ENCODE results near the gene FAM78B. TPM values are rescaled to one million over a fixed set of nuclear protein-coding genes. Genes with fewer than 3 reads are reported as not detected.

Gene FAM78B
- total RNA-seq, 1 experiment from 2014 or later = 0.23 TPM

- DNase-seq (ENCODE audit: low read depth) = no peak
Observed at GRCh38 chr1:166164995-166165660, 1.7 kb downstream of the FAM78B start.

GRCh38 chr1:166164646-166164994 is 2.2 kb downstream of the FAM78B start:
- DNase-seq (ENCODE audit: low read depth) = no peak

- no peak for DNase-seq (ENCODE audit: low read depth)
Observed at GRCh38 chr1:166159656-166160055, 7.1 kb downstream of the FAM78B start.

- DNase-seq (ENCODE audit: low read depth) = no peak
Observed at GRCh38 chr1:166156674-166157073, 10.1 kb downstream of the FAM78B start.

GRCh38 chr1:166155108-166155507 is 11.7 kb downstream of the FAM78B start:
- DNase-seq (ENCODE audit: low read depth) = no peak

GRCh38 chr1:166153525-166154314 is 13.1 kb downstream of the FAM78B start:
- DNase-seq (ENCODE audit: low read depth) = no peak

- no peak for DNase-seq (ENCODE audit: low read depth)
Observed at GRCh38 chr1:166152978-166153377, 13.8 kb downstream of the FAM78B start.

- no peak for DNase-seq (ENCODE audit: low read depth)
Observed at GRCh38 chr1:166151804-166152203, 15.0 kb downstream of the FAM78B start.

GRCh38 chr1:166145499-166145898 is 21.3 kb downstream of the FAM78B start:
- DNase-seq (ENCODE audit: low read depth) = no peak

- DNase-seq (ENCODE audit: low read depth) = no peak
Observed at GRCh38 chr1:166141969-166142368, 24.8 kb downstream of the FAM78B start.

GRCh38 chr1:166140251-166140650 is 26.6 kb downstream of the FAM78B start:
- DNase-seq (ENCODE audit: low read depth) = no peak

GRCh38 chr1:166139735-166140134 is 27.1 kb downstream of the FAM78B start:
- DNase-seq (ENCODE audit: low read depth) = no peak

GRCh38 chr1:166136699-166137401 is 30.0 kb downstream of the FAM78B start:
- DNase-seq (ENCODE audit: low read depth) = no peak

GRCh38 chr1:166136222-166136621 is 30.6 kb downstream of the FAM78B start:
- DNase-seq (ENCODE audit: low read depth) = no peak

GRCh38 chr1:166133857-166134256 is 32.9 kb downstream of the FAM78B start:
- DNase-seq (ENCODE audit: low read depth) = no peak

- no peak for DNase-seq (ENCODE audit: low read depth)
Observed at GRCh38 chr1:166133276-166133841, 33.4 kb downstream of the FAM78B start.

GRCh38 chr1:166132496-166132895 is 34.3 kb downstream of the FAM78B start:
- DNase-seq (ENCODE audit: low read depth) = no peak

- DNase-seq (ENCODE audit: low read depth) = no peak
Observed at GRCh38 chr1:166129006-166129405, 37.8 kb downstream of the FAM78B start.

- no peak for DNase-seq (ENCODE audit: low read depth)
Observed at GRCh38 chr1:166128195-166128594, 38.6 kb downstream of the FAM78B start.

GRCh38 chr1:166127003-166127402 is 39.8 kb downstream of the FAM78B start:
- no peak for DNase-seq (ENCODE audit: low read depth)

GRCh38 chr1:166122873-166123466 is 43.8 kb downstream of the FAM78B start:
- DNase-seq (ENCODE audit: low read depth) = no peak

GRCh38 chr1:166121010-166121409 is 45.8 kb downstream of the FAM78B start:
- no peak for DNase-seq (ENCODE audit: low read depth)
